ENCODE measurements around the gene CDH2.

GRCh38 chr18:28074076-28074475 lies 102.9 kb downstream of the CDH2 start:
- TF ChIP-seq EP300 (IDR thresholded peaks at IDR 0.05; ENCODE audit: low read depth) (no peak), POLR2A (IDR thresholded peaks at IDR 0.05) (no peak), POLR2AphosphoS5 (IDR thresholded peaks at IDR 0.05) (no peak)
- TF ChIP-seq, protein P1, sequence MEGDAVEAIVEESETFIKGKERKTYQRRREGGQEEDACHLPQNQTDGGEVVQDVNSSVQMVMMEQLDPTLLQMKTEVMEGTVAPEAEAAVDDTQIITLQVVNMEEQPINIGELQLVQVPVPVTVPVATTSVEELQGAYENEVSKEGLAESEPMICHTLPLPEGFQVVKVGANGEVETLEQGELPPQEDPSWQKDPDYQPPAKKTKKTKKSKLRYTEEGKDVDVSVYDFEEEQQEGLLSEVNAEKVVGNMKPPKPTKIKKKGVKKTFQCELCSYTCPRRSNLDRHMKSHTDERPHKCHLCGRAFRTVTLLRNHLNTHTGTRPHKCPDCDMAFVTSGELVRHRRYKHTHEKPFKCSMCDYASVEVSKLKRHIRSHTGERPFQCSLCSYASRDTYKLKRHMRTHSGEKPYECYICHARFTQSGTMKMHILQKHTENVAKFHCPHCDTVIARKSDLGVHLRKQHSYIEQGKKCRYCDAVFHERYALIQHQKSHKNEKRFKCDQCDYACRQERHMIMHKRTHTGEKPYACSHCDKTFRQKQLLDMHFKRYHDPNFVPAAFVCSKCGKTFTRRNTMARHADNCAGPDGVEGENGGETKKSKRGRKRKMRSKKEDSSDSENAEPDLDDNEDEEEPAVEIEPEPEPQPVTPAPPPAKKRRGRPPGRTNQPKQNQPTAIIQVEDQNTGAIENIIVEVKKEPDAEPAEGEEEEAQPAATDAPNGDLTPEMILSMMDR (IDR thresholded peaks at IDR 0.05) = no peak

Measured in transverse colon (tissue), 4 donors.